Smooth muscle cell (in vitro differentiated cells): ENCODE data around the gene FBXO31. TPM values are rescaled to one million over a fixed set of nuclear protein-coding genes. Genes with fewer than 3 reads are reported as not detected.
A peak's percentile ranks its signal among the peaks of the same experiment; 100 is the strongest.

Experiments
- DNase-seq: peaks from one replicate; lab custom pipeline; 2025; ENCODE audit not compliant: unreplicated experiment; lab: John Stamatoyannopoulos, UW
- H2AFZ ChIP-seq: fragments of 200-600 bp; sonication (generic); 2 replicates; pipeline ENCODE4 v1.6.0; 2016; ENCODE audit warnings: antibody characterized with exemption, low read depth, mild to moderate bottlenecking
- H3F3A ChIP-seq: fragments of 200-600 bp; sonication (generic); 2 replicates; pipeline ENCODE4 v1.6.0; 2017; ENCODE audit warnings: antibody characterized with exemption, low read depth
- H3K27ac ChIP-seq: fragments of 200-600 bp; sonication (generic); 2 replicates; pipeline ENCODE4 v1.5.1; 2016; ENCODE audit warnings: low read depth, mild to moderate bottlenecking
- H3K27me3 ChIP-seq: fragments of 200-600 bp; sonication (generic); 2 replicates; pipeline ENCODE4 v1.6.1; 2016; ENCODE audit warnings: low read depth, mild to moderate bottlenecking
- H3K36me3 ChIP-seq: fragments of 200-600 bp; sonication (generic); 2 replicates; pipeline ENCODE4 v1.5.1; 2016; ENCODE audit warnings: low read depth
- H3K4me1 ChIP-seq: fragments of 200-600 bp; sonication (generic); 2 replicates; pipeline ENCODE4 v1.5.1; 2016; ENCODE audit warnings: low read depth
- H3K4me2 ChIP-seq: fragments of 200-600 bp; sonication (generic); 2 replicates; pipeline ENCODE4 v1.6.0; 2016; ENCODE audit warnings: mild to moderate bottlenecking
- H3K4me3 ChIP-seq: fragments of 200-600 bp; sonication (generic); 2 replicates; pipeline ENCODE4 v1.5.1; 2016; ENCODE audit warnings: mild to moderate bottlenecking
- H3K79me2 ChIP-seq: fragments of 200-600 bp; sonication (generic); 2 replicates; pipeline ENCODE4 v1.6.0; 2016; ENCODE audit warnings: low read depth, mild to moderate bottlenecking
- H3K9ac ChIP-seq: fragments of 200-600 bp; sonication (generic); 2 replicates; pipeline ENCODE4 v1.6.0; 2016; ENCODE audit warnings: low read depth
- H3K9me3 ChIP-seq: fragments of 200-600 bp; sonication (generic); replicated peaks from 2 replicates; pipeline ENCODE4 v1.5.1; 2016; ENCODE audit warnings: low read depth
- H4K20me1 ChIP-seq: fragments of 200-600 bp; sonication (generic); 2 replicates; pipeline ENCODE4 v1.6.0; 2016; ENCODE audit warnings: low read depth
- WGBS: methylation state at CpG from one replicate; pipeline ENCODE4 v1.1.7; 2016; ENCODE audit warnings: low lambda C conversion rate; 5-methylcytosine and 5-hydroxymethylcytosine counted together
- polyA plus RNA-seq: library from polyadenylated mRNA; unstranded; fragments of >200 nt; fragmentation: Nextera tagmentation; extraction: Ambion mirVana; gene quantifications from 2 replicates; pipeline ENCODE4 v1.2.1, GENCODE V29; 2016
- total RNA-seq: library from RNA; depleted of rRNA; stranded (reverse); fragments of >200 nt; gene quantifications from 2 replicates; pipeline ENCODE4 v1.2.3, GENCODE V29; 2014
- TF ChIP-seq, protein P1 (sequence below): fragments of 200-600 bp; sonication (generic); IDR thresholded peaks from 2 replicates; pipeline ENCODE4 v1.5.1; 2017; ENCODE audit warnings: borderline replicate concordance, mild to moderate bottlenecking, antibody characterized with exemption; ENCODE audit not compliant: insufficient read depth, poor library complexity, severe bottlenecking

FBXO31 gene
- total and polyA plus RNA-seq, 2 experiments from 2014 or later = 13.9 to 25.6 TPM

DNA sequence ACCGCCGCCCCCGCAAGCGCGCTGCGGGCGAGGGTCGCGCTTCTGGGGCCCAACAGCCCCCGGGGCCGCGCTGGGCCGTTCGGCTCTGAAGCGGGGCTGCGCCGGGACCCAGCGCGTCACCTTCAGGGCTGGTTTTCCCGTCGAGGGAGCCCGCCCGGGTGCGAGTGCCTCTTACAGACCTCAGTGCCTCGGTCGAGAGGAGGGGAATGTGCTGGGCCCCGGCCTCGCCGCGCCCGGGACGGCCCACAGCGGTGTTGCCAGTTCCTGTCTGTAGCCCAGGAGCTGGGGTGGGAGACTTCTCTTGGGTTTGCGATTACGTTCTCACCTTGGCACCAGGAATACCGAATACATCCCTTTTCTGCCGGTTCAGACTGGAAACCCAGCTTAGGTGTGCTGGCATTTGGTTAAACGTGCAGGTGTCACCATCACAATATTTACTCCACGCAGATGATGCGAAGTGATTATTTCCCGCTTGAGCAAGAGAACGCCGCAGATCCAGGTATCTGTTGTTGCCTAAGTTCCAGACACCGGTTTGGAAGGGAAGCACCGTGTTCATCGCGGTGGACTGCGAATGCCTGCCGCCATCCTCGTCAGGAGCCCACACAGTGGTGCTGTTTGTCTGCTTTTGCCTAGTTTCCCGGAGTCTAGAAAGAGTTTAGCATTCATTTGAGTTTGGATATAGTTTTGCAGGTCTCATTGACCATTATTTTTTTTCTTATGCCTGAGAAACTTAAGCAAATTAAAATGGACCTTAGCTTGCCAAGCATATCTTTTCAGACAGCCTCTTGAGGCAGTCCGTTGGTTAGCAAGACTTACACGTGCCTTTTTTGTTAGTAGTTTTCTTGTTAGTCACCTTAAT lies 9.5 kb upstream of the FBXO31 start:
- DNase-seq = no peak
- WGBS = 2% methylated on average over 53 of the region's 53 CpGs
- Histone ChIP-seq H3K4me1 (peaks cover 8% of the 10 kb centered on the region), H4K20me1 (peaks cover 54% of the 10 kb centered on the region), H3K4me2 (peak overlapping the region; percentile 91), H3K36me3 (no peaks in the 10 kb centered on the region), H2AFZ (no peak overlapping the region), H3K9ac (peak overlapping the region; percentile 92), H3F3A (peaks cover 21% of the 10 kb centered on the region), H3K27ac (peak overlapping the region; percentile 79), H3K4me3 (peak overlapping the region; percentile 76), H3K79me2 (peaks cover 54% of the 10 kb centered on the region), H3K9me3 (no peaks in the 10 kb centered on the region), H3K27me3 (no peaks in the 10 kb centered on the region)
- TF ChIP-seq, protein P1, sequence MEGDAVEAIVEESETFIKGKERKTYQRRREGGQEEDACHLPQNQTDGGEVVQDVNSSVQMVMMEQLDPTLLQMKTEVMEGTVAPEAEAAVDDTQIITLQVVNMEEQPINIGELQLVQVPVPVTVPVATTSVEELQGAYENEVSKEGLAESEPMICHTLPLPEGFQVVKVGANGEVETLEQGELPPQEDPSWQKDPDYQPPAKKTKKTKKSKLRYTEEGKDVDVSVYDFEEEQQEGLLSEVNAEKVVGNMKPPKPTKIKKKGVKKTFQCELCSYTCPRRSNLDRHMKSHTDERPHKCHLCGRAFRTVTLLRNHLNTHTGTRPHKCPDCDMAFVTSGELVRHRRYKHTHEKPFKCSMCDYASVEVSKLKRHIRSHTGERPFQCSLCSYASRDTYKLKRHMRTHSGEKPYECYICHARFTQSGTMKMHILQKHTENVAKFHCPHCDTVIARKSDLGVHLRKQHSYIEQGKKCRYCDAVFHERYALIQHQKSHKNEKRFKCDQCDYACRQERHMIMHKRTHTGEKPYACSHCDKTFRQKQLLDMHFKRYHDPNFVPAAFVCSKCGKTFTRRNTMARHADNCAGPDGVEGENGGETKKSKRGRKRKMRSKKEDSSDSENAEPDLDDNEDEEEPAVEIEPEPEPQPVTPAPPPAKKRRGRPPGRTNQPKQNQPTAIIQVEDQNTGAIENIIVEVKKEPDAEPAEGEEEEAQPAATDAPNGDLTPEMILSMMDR = no peak

DNA sequence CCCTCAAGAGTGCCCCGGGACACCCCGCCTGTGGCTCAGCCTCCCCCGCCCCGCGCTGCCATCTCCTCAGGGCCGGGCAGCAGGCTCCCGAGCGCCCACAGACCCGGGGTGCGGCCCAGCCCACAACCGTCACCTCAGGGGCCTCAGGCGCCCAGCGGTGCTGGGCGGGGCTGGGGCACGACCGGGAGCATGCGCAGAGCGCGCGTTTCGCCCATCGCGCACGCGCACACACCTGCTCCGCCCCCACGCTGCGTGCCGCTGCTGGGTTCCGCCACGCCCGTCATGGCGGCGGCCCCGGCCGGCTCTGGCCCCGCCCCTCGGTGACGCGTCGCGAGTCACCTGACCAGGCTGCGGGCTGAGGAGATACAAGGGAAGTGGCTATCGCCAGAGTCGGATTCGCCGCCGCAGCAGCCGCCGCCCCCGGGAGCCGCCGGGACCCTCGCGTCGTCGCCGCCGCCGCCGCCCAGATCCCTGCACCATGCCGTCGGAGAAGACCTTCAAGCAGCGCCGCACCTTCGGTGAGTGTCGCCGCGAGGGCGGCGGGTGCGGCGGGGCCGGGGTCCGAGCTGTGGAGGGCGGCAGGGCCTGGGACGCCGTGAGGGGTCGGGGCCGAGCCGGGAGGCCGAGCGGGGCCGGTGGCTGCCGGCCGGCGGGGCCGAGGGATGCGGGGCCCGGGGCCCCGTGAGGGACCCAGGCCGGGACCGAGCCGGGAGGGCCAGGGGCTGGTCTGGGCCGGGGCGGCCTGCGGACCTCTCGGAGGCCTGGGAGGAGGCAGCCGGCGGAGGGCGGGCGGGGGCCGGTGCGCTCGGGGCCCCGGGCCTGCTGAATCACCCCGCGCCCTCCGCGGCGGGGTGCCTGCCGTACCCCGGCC lies 8.6 kb upstream of the FBXO31 start, which contains the start of gene MAP1LC3B:
TSS of gene MAP1LC3B (plus strand) at position 387 of the 871 bp plus-strand sequence. CDS start at position 479, 92 bp downstream.
- TF ChIP-seq, protein P1 = no peak
- WGBS = 1% methylated on average over 63 of the region's 113 CpGs
- H2AFZ ChIP-seq = peak within 1 kb of the TSS; percentile 65

DNA sequence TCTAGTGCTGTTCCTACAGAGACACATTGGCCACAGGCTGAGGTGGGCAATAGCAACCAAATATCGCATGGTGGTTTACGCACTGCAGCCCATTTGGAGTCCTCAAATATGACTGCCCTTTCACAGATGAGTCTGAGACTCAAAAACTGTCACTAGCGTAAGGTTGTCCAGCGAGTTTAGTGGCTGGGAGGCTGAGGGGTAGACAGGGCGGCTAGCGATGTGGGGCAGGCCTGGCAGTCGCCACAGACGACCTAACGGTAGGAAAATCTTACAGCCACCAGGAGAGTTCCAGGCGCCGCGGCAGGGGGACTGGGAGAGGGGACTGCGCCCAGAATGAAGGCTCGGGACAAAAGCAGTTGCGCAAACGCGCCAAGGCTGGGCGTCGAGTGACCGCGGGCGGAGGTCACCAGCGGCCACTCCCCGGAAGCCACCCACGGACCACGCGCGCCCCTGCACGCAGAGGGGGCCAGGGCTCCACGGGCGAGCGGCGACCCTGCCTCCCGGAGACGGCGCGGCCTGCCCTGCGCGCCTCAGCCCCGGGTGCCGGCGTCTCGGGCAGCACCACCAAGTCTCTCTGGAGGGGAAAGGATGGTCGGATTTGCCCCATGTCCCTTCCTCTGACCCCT lies 7.9 kb upstream of the FBXO31 start:
- TF ChIP-seq, protein P1 = no peak
- H4K20me1 ChIP-seq = peaks cover 38% of the 10 kb centered on the region
- no peak for DNase-seq
- H3K27me3 ChIP-seq = no peaks in the 10 kb centered on the region
- peaks cover 35% of the 10 kb centered on the region for H3F3A ChIP-seq
- WGBS = 7% methylated on average over 41 of the region's 44 CpGs
- H3K4me1 ChIP-seq = peaks cover 12% of the 10 kb centered on the region
- peak overlapping the region; percentile 76 for H3K4me3 ChIP-seq
- H3K9ac ChIP-seq = peak overlapping the region; percentile 94
- H3K27ac ChIP-seq = peak overlapping the region; percentile 92
- peak overlapping the region; percentile 65 for H2AFZ ChIP-seq
- no peaks in the 10 kb centered on the region for H3K9me3 ChIP-seq
- peaks cover 38% of the 10 kb centered on the region for H3K79me2 ChIP-seq
- no peaks in the 10 kb centered on the region for H3K36me3 ChIP-seq
- H3K4me2 ChIP-seq = peak overlapping the region; percentile 94

More for the DNA sequence above, 8.6 kb upstream of the FBXO31 start, which contains the start of gene MAP1LC3B:
- peak within 1 kb of the TSS; percentile 94 for H3K9ac ChIP-seq
- peak within 1 kb of the TSS; percentile 76 for H3K4me3 ChIP-seq
- no peaks in the 10 kb centered on the region for H3K9me3 ChIP-seq
- DNase-seq = peak; percentile 96
- no peaks in the 10 kb centered on the region for H3K27me3 ChIP-seq
- peaks cover 28% of the 10 kb centered on the region for H3F3A ChIP-seq
- peaks cover 45% of the 10 kb centered on the region for H3K79me2 ChIP-seq
- peak within 1 kb of the TSS; percentile 94 for H3K4me2 ChIP-seq
- peaks cover 12% of the 10 kb centered on the region for H3K4me1 ChIP-seq
- peaks cover 45% of the 10 kb centered on the region for H4K20me1 ChIP-seq
- peak within 1 kb of the TSS; percentile 92 for H3K27ac ChIP-seq
- H3K36me3 ChIP-seq = no peaks in the 10 kb centered on the region
